ENCODE measurements around the gene RPRD1A.

DNA sequence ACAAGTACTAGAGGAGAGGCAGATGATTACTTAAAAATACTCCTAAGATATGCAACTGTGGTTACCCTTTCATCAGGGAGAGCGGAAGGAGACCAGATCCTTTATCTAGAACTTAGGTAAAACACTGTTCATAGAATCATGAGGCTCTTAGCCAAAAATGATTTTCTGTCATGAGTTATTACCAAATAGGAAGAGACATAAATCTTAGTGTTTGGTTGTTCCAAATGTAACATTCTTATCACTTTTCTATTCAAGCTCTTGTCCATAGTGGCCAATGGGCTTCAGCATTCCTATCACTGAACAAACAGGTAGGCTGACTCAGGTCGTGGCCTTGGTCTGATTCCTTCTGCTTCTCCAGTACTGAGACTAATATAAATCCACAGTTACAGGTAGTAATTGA, 38.5 kb downstream of the RPRD1A start:
- TF ChIP-seq, protein P1, sequence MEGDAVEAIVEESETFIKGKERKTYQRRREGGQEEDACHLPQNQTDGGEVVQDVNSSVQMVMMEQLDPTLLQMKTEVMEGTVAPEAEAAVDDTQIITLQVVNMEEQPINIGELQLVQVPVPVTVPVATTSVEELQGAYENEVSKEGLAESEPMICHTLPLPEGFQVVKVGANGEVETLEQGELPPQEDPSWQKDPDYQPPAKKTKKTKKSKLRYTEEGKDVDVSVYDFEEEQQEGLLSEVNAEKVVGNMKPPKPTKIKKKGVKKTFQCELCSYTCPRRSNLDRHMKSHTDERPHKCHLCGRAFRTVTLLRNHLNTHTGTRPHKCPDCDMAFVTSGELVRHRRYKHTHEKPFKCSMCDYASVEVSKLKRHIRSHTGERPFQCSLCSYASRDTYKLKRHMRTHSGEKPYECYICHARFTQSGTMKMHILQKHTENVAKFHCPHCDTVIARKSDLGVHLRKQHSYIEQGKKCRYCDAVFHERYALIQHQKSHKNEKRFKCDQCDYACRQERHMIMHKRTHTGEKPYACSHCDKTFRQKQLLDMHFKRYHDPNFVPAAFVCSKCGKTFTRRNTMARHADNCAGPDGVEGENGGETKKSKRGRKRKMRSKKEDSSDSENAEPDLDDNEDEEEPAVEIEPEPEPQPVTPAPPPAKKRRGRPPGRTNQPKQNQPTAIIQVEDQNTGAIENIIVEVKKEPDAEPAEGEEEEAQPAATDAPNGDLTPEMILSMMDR (IDR thresholded peaks at IDR 0.05; ENCODE audit: insufficient read depth, low read length): no peak
- TF ChIP-seq GABPA (IDR thresholded peaks at IDR 0.05; ENCODE audit: low read depth): no peak

Data from HL-60 (cell line).